B cell (primary cell): ENCODE data around the gene IGFBP7.

Experiments used
- CTCF ChIP-seq: fragments of 200-600 bp; IDR thresholded peaks from one replicate; pipeline ENCODE4 v1.8.0; 2022; ENCODE audit warnings: antibody characterized with exemption, mild to moderate bottlenecking
- EZH2 ChIP-seq: IDR thresholded peaks from 2 replicates; pipeline ENCODE4 v1.6.1; 2012; ENCODE audit warnings: borderline replicate concordance, low read depth, mild to moderate bottlenecking, moderate library complexity, low read length; ENCODE audit not compliant: insufficient read depth, poor library complexity, severe bottlenecking

GRCh38 chr4:57102050-57102624 lies 8.0 kb downstream of the IGFBP7 start:
- TF ChIP-seq CTCF (no peak), EZH2 (no peak)
